MM.1S (cell line): ENCODE measurements around the gene PIGN.
"Not testable (repeated sequence)": the region's sequence is repeated elsewhere in the genome, so short reads cannot be mapped to it uniquely, and the experiment has no call there.

Experiments used
- DNase-seq: peaks from one replicate; pipeline ENCODE4 v3.0.0-alpha.2; 2015
- H2AFZ ChIP-seq: fragments of 300-600 bp; sonication (generic); 2 replicates; pipeline ENCODE4 v1.6.0; 2016; ENCODE audit warnings: antibody characterized with exemption, low read length
- H3F3A ChIP-seq: fragments of 300-600 bp; sonication (generic); 2 replicates; pipeline ENCODE4 v1.6.1; 2016; ENCODE audit warnings: mild to moderate bottlenecking, antibody characterized with exemption, low read length, moderate library complexity, mixed read lengths; ENCODE audit not compliant: insufficient read depth
- H3K27ac ChIP-seq: fragments of 300-600 bp; sonication (generic); 2 replicates; pipeline ENCODE4 v1.5.1; 2016; ENCODE audit warnings: mild to moderate bottlenecking, low read length
- H3K27me3 ChIP-seq: fragments of 300-600 bp; sonication (generic); replicated peaks from 2 replicates; pipeline ENCODE4 v1.6.0; 2016; ENCODE audit warnings: low read length; ENCODE audit not compliant: insufficient read depth
- H3K36me3 ChIP-seq: fragments of 300-600 bp; sonication (generic); replicated peaks from 2 replicates; pipeline ENCODE4 v1.6.1; 2016; ENCODE audit warnings: mild to moderate bottlenecking, low read length, mixed read lengths; ENCODE audit not compliant: insufficient read depth
- H3K4me1 ChIP-seq: fragments of 300-600 bp; sonication (generic); 2 replicates; pipeline ENCODE4 v1.6.1; 2016; ENCODE audit warnings: low read length, mixed read lengths
- H3K4me2 ChIP-seq: fragments of 300-600 bp; sonication (generic); 2 replicates; pipeline ENCODE4 v1.6.0; 2016; ENCODE audit warnings: low read depth, low read length
- H3K4me3 ChIP-seq: fragments of 300-600 bp; sonication (generic); 2 replicates; pipeline ENCODE4 v1.5.1; 2016; ENCODE audit warnings: low read length, mixed read lengths
- H3K79me2 ChIP-seq: fragments of 300-600 bp; sonication (generic); 2 replicates; pipeline ENCODE4 v1.6.1; 2016; ENCODE audit warnings: mixed run types, low read length, mixed read lengths
- H3K9ac ChIP-seq: fragments of 300-600 bp; sonication (generic); 2 replicates; pipeline ENCODE4 v1.6.1; 2016; ENCODE audit warnings: low read length, mixed read lengths
- H3K9me2 ChIP-seq: fragments of 300-600 bp; sonication (generic); replicated peaks from 2 replicates; pipeline ENCODE4 v1.6.1; 2016; ENCODE audit warnings: mild to moderate bottlenecking, low read length, mixed read lengths; ENCODE audit not compliant: insufficient read depth
- H3K9me3 ChIP-seq: fragments of 300-600 bp; sonication (generic); replicated peaks from 2 replicates; pipeline ENCODE4 v1.6.1; 2016; ENCODE audit warnings: mild to moderate bottlenecking, low read length, mixed read lengths; ENCODE audit not compliant: insufficient read depth
- H4K20me1 ChIP-seq: fragments of 300-600 bp; sonication (generic); 2 replicates; pipeline ENCODE4 v1.6.1; 2016; ENCODE audit warnings: mild to moderate bottlenecking, low read length, moderate library complexity, mixed read lengths; ENCODE audit not compliant: insufficient read depth
- CTCF ChIP-seq: fragments of 300-600 bp; sonication (generic); IDR thresholded peaks from 2 replicates; pipeline ENCODE4 v1.5.1; 2016; ENCODE audit warnings: antibody characterized with exemption, low read length, mixed read lengths
- EZH2 ChIP-seq: fragments of 300-600 bp; sonication (generic); optimal IDR thresholded peaks from 2 replicates; pipeline ENCODE3; 2017; ENCODE audit warnings: low read depth, mild to moderate bottlenecking, antibody characterized with exemption, low read length, mixed read lengths
- EZH2phosphoT487 ChIP-seq: fragments of 300-600 bp; sonication (generic); IDR thresholded peaks from 2 replicates; pipeline ENCODE4 v1.6.1; 2018; ENCODE audit warnings: antibody characterized with exemption, low read length

The PIGN gene

GRCh38 chr18:62172298-62172697 lies 14.6 kb downstream of the PIGN start:
- Histone ChIP-seq H3K9me3 (no peaks in the 10 kb centered on the region), H3K4me3 (no peak overlapping the region), H3K9me2 (no peaks in the 10 kb centered on the region), H3F3A (no peaks in the 10 kb centered on the region), H3K27ac (no peak overlapping the region), H3K27me3 (no peaks in the 10 kb centered on the region), H3K4me1 (no peaks in the 10 kb centered on the region), H2AFZ (no peak overlapping the region), H3K79me2 (no peaks in the 10 kb centered on the region), H3K9ac (no peak overlapping the region), H3K36me3 (no peaks in the 10 kb centered on the region), H4K20me1 (no peaks in the 10 kb centered on the region), H3K4me2 (no peak overlapping the region)
- TF ChIP-seq CTCF (no peak), EZH2 (no peak), EZH2phosphoT487 (no peak)
- no peak for DNase-seq

- H3K4me1 ChIP-seq: no peaks in the 10 kb centered on the region
- no peak overlapping the region for H3K27ac ChIP-seq
- no peaks in the 10 kb centered on the region for H3K79me2 ChIP-seq
- no peaks in the 10 kb centered on the region for H3K36me3 ChIP-seq
- no peak overlapping the region for H3K9ac ChIP-seq
- no peaks in the 10 kb centered on the region for H3F3A ChIP-seq
- no peak for DNase-seq
- H3K4me2 ChIP-seq: no peak overlapping the region
- H3K27me3 ChIP-seq: no peaks in the 10 kb centered on the region
- no peaks in the 10 kb centered on the region for H4K20me1 ChIP-seq
- no peaks in the 10 kb centered on the region for H3K9me3 ChIP-seq
- no peak overlapping the region for H2AFZ ChIP-seq
- no peak overlapping the region for H3K4me3 ChIP-seq
- TF ChIP-seq CTCF (no peak), EZH2 (no peak), EZH2phosphoT487 (no peak)
- H3K9me2 ChIP-seq: no peaks in the 10 kb centered on the region
Measured at GRCh38 chr18:62170857-62171256, 16.0 kb downstream of the PIGN start.

GRCh38 chr18:62166524-62166923 lies 20.3 kb downstream of the PIGN start:
- H3K27me3 ChIP-seq, H3K27ac ChIP-seq, H3K4me3 ChIP-seq, H3K36me3 ChIP-seq, H3F3A ChIP-seq, H3K79me2 ChIP-seq, DNase-seq, H3K9me3 ChIP-seq, H3K9ac ChIP-seq, H3K9me2 ChIP-seq, H3K4me1 ChIP-seq, H4K20me1 ChIP-seq, H2AFZ ChIP-seq, H3K4me2 ChIP-seq: not testable (repeated sequence)

DNA sequence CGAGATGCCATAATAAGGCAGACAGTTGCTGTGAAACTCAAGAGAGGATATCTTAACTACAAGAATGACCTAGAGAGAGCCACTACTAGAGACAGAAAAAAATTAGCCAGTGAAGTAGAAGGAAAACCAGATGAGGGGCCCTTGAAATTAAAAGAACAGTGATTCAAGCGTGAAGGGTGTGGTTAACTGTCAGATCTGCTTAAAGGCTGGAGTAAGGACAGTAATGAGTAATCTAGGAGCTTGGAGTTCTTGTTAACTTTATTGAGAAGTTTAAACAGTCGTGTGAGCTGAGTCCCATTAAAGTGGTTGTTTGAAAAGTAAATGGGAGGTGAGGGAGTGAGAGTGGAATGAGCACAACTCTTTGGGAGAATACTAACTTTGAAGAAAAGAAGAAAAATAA lies 21.3 kb downstream of the PIGN start:
- H3K36me3 ChIP-seq: no peaks in the 10 kb centered on the region
- H3K4me2 ChIP-seq: no peak overlapping the region
- no peak overlapping the region for H3K9ac ChIP-seq
- H3K79me2 ChIP-seq: no peaks in the 10 kb centered on the region
- H3K27ac ChIP-seq: no peak overlapping the region
- no peaks in the 10 kb centered on the region for H3K9me3 ChIP-seq
- no peak overlapping the region for H3K4me3 ChIP-seq
- no peaks in the 10 kb centered on the region for H3K27me3 ChIP-seq
- no peaks in the 10 kb centered on the region for H4K20me1 ChIP-seq
- no peak overlapping the region for H2AFZ ChIP-seq
- no peaks in the 10 kb centered on the region for H3K9me2 ChIP-seq
- TF ChIP-seq CTCF (no peak), EZH2phosphoT487 (no peak), EZH2 (no peak)
- DNase-seq: no peak
- no peaks in the 10 kb centered on the region for H3K4me1 ChIP-seq
- H3F3A ChIP-seq: no peaks in the 10 kb centered on the region
